Trophoblast cell (in vitro differentiated cells and primary cell): ENCODE results near the gene MCM3AP.

ENCODE experiments used
- DNase-seq, 2 donors: peaks; one replicate each; pipeline ENCODE4 v3.0.0-alpha.2; 2016
- H2AFZ ChIP-seq: 2 replicates; pipeline ENCODE4 v1.6.1; 2013; ENCODE audit warnings: low read length, moderate library complexity, mild to moderate bottlenecking; ENCODE audit not compliant: insufficient read depth, poor library complexity
- H2AK5ac ChIP-seq: 2 replicates; pipeline ENCODE4 v1.6.1; 2013; ENCODE audit warnings: mild to moderate bottlenecking, low read length
- H2BK120ac ChIP-seq: 2 replicates; pipeline ENCODE4 v1.6.1; 2013; ENCODE audit warnings: low read length, mild to moderate bottlenecking, moderate library complexity; ENCODE audit not compliant: insufficient read depth, poor library complexity
- H2BK12ac ChIP-seq: 2 replicates; pipeline ENCODE4 v1.6.1; 2013; ENCODE audit warnings: mild to moderate bottlenecking, low read length, moderate library complexity
- H2BK5ac ChIP-seq: 2 replicates; pipeline ENCODE4 v1.6.1; 2013; ENCODE audit warnings: low read length, low read depth, moderate library complexity, mild to moderate bottlenecking; ENCODE audit not compliant: poor library complexity
- H3K14ac ChIP-seq: 2 replicates; pipeline ENCODE4 v1.6.1; 2013; ENCODE audit warnings: mild to moderate bottlenecking, low read length
- H3K18ac ChIP-seq: 2 replicates; pipeline ENCODE4 v1.6.1; 2013; ENCODE audit warnings: mild to moderate bottlenecking, low read length
- H3K23ac ChIP-seq: 2 replicates; pipeline ENCODE4 v1.6.1; 2013; ENCODE audit warnings: low read length
- H3K27ac ChIP-seq: 2 replicates; pipeline ENCODE4 v1.5.1; 2013; ENCODE audit warnings: low read depth, mild to moderate bottlenecking, inconsistent platforms, low read length, moderate library complexity
- H3K27me3 ChIP-seq: 2 replicates; pipeline ENCODE4 v1.6.1; 2013; ENCODE audit warnings: inconsistent platforms, mild to moderate bottlenecking, low read length, moderate library complexity; ENCODE audit not compliant: insufficient read depth
- H3K36me3 ChIP-seq, 2 experiments: 1 replicate in 1 of 2; 2 replicates in 1 of 2; pipeline ENCODE4 v1.6.1; 2013; ENCODE audit warnings: low read length in 2 of 2, mild to moderate bottlenecking in 2 of 2, moderate library complexity in 1 of 2; ENCODE audit not compliant: insufficient read depth in 2 of 2, control insufficient read depth in 1 of 2
- H3K4ac ChIP-seq: 2 replicates; pipeline ENCODE4 v1.6.1; 2013; ENCODE audit warnings: low read depth, mild to moderate bottlenecking, low read length, moderate library complexity
- H3K4me1 ChIP-seq, 2 experiments: 1 replicate in 1 of 2; 2 replicates in 1 of 2; pipeline ENCODE4 v1.6.1; 2013; ENCODE audit warnings: low read length in 2 of 2, mild to moderate bottlenecking in 2 of 2, moderate library complexity in 1 of 2; ENCODE audit not compliant: insufficient read depth in 2 of 2, control insufficient read depth in 1 of 2
- H3K4me2 ChIP-seq: 2 replicates; pipeline ENCODE4 v1.6.1; 2013; ENCODE audit warnings: inconsistent platforms, mild to moderate bottlenecking, low read length, moderate library complexity
- H3K4me3 ChIP-seq: 2 replicates; pipeline ENCODE4 v1.5.1; 2013; ENCODE audit warnings: mild to moderate bottlenecking, low read depth, low read length, inconsistent platforms
- H3K79me1 ChIP-seq: one replicate; pipeline ENCODE4 v1.6.1; 2013; ENCODE audit warnings: low read length
- H3K79me2 ChIP-seq: 2 replicates; pipeline ENCODE4 v1.6.1; 2013; ENCODE audit warnings: low read length, mild to moderate bottlenecking; ENCODE audit not compliant: control insufficient read depth, insufficient read depth, poor library complexity
- H3K9ac ChIP-seq: 2 replicates; pipeline ENCODE4 v1.6.1; 2013; ENCODE audit warnings: mild to moderate bottlenecking, low read length
- H3K9me3 ChIP-seq: 2 replicates; pipeline ENCODE4 v1.6.1; 2013; ENCODE audit warnings: low read depth, mild to moderate bottlenecking, control low read depth, inconsistent platforms, low read length; ENCODE audit not compliant: insufficient read depth
- H4K12ac ChIP-seq: 2 replicates; pipeline ENCODE4 v1.6.1; 2013; ENCODE audit warnings: low read depth, mild to moderate bottlenecking, low read length, moderate library complexity
- H4K8ac ChIP-seq: 2 replicates; pipeline ENCODE4 v1.6.1; 2013; ENCODE audit warnings: low read depth, mild to moderate bottlenecking, low read length, moderate library complexity
- H4K91ac ChIP-seq: one replicate; pipeline ENCODE4 v1.6.1; 2013; ENCODE audit warnings: low read depth, mild to moderate bottlenecking, low read length, moderate library complexity
- WGBS: extraction: QIAGEN DNeasy Blood & Tissue Kit; methylation state at CpG from one replicate; pipeline ENCODE4 v1.1.7; 2013; ENCODE audit warnings: missing lambda C conversion rate; ENCODE audit not compliant: insufficient read length, insufficient coverage; ENCODE audit errors: extremely low coverage; 5-methylcytosine and 5-hydroxymethylcytosine counted together

MCM3AP gene

DNA sequence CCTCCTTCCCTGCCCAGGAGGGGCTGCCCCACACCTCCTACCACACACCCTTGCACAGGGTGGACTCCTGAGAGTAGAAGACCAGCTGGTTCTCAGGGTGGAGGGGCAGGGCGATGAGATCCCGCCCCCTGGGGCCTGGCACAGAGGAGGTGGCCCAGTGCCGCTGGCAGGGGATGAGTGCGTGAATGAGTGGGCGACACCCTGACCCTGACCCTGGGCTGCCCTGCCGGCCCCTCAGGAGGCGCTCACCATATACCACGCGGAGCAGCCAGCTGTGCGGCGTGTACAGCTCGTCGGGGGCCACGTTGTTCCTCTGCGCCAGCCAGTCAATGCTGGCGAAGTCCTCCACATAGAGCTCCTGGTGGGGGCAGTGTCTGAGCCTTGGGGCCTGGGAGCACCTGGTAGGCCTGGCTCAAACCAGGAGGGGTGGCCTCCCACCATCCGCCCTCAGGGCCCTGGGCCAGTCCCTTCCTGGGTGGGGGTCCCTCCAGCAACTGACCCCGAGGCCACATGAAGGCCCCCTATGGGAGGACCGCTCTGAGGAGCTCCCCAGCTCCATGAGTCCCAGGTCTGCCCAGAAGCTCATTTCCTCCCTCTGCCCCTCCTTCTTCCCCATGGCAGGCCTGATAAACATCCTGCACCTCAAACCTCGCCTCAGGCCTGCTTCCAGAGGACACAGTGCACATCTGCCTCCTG is 69.8 kb downstream of the MCM3AP start:
- no CpG with 5 or more reads among the region's 20 CpGs for whole genome bisulfite sequencing

DNA sequence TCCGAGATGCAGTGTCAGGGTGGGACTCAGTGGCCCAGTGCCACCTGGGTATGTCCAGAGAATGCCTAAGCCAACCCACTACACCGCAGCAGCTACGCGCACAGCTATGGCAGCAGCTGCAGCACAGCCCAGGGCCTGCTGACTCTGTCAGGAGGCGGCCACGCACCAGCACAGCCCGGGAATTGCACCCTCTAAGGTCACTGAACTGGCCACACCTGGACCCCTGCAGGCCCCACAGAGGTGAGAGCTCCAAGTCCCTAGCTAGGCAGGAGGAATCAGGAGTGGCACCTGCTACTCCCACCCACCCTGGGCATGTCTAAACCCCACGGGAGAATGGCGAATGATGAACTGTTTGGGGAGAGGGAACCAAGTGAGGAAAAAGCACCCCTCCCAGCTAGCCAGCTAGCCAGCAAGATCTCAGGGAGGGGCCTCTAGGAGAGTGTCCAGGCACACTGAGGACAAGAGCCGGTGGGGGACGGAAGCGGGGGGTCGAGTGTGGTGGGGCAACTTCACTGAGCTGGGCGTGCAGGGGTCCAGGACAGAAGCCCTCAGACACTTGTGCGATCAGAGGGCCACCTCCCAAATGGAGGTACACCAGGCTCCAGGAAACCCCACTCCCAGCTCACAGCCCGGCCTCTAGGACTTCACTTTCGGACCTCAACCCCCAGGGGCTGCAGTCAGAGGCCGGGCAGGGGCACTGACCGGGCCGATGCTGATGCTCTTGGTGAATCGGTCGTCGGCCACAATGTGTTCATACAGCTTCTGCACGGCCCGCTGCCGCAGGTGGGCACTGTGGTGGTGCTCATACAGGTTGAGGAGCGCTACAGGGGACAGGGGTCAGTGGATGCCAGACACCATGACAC is 70.7 kb downstream of the MCM3AP start:
- no peak overlapping the region for H2AK5ac ChIP-seq
- no peak overlapping the region for H3K9ac ChIP-seq
- no peak overlapping the region for H3K4me3 ChIP-seq
- H3K36me3 ChIP-seq, result peaks cover 69 to 74% of the 10 kb centered on the region in 2 experiments
- peaks cover 2% of the 10 kb centered on the region for H3K79me2 ChIP-seq
- no peak overlapping the region for H4K8ac ChIP-seq
- no peak overlapping the region for H2BK5ac ChIP-seq
- no peak overlapping the region for H4K12ac ChIP-seq
- peak overlapping the region; percentile 7 for H4K91ac ChIP-seq
- DNase-seq, result no peak
- no peaks in the 10 kb centered on the region for H3K9me3 ChIP-seq
- no peak overlapping the region for H2BK120ac ChIP-seq
- H3K79me1 ChIP-seq, result peaks cover 11% of the 10 kb centered on the region
- no peak overlapping the region for H3K23ac ChIP-seq
- H2AFZ ChIP-seq, result no peak overlapping the region
- no peak overlapping the region for H3K4me2 ChIP-seq
- no CpG with 5 or more reads among the region's 27 CpGs for WGBS
- H2BK12ac ChIP-seq, result no peak overlapping the region
- peaks cover 19 to 24% of the 10 kb centered on the region in 2 experiments for H3K4me1 ChIP-seq
- no peak overlapping the region for H3K18ac ChIP-seq
- H3K27ac ChIP-seq, result no peak overlapping the region
- no peak overlapping the region for H3K4ac ChIP-seq
- H3K14ac ChIP-seq, result peak overlapping the region; percentile 22
- no peaks in the 10 kb centered on the region for H3K27me3 ChIP-seq

More for the DNA sequence above, 69.8 kb downstream of the MCM3AP start:
- H3K9me3 ChIP-seq, result no peaks in the 10 kb centered on the region
- H2BK120ac ChIP-seq, result no peak overlapping the region
- peaks cover 2% of the 10 kb centered on the region for H3K79me2 ChIP-seq
- H3K14ac ChIP-seq, result no peak overlapping the region
- no peak overlapping the region for H2BK5ac ChIP-seq
- H3K79me1 ChIP-seq, result peaks cover 11% of the 10 kb centered on the region
- peak overlapping the region; percentile 22 for H4K91ac ChIP-seq
- peak overlapping the region; percentile 47 for H3K18ac ChIP-seq
- H3K9ac ChIP-seq, result no peak overlapping the region
- no peak overlapping the region for H3K27ac ChIP-seq
- H4K8ac ChIP-seq, result no peak overlapping the region
- peaks cover 71 to 77% of the 10 kb centered on the region in 2 experiments for H3K36me3 ChIP-seq
- peaks cover 19 to 27% of the 10 kb centered on the region in 2 experiments for H3K4me1 ChIP-seq
- H3K23ac ChIP-seq, result no peak overlapping the region
- H4K12ac ChIP-seq, result no peak overlapping the region
- H2BK12ac ChIP-seq, result no peak overlapping the region
- no peak overlapping the region for H3K4me2 ChIP-seq
- no peak overlapping the region for H3K4ac ChIP-seq
- peak overlapping the region; percentile 26 for H2AK5ac ChIP-seq
- no peak overlapping the region for H2AFZ ChIP-seq
- DNase-seq, result no peak
- H3K27me3 ChIP-seq, result no peaks in the 10 kb centered on the region
- H3K4me3 ChIP-seq, result no peak overlapping the region

DNA sequence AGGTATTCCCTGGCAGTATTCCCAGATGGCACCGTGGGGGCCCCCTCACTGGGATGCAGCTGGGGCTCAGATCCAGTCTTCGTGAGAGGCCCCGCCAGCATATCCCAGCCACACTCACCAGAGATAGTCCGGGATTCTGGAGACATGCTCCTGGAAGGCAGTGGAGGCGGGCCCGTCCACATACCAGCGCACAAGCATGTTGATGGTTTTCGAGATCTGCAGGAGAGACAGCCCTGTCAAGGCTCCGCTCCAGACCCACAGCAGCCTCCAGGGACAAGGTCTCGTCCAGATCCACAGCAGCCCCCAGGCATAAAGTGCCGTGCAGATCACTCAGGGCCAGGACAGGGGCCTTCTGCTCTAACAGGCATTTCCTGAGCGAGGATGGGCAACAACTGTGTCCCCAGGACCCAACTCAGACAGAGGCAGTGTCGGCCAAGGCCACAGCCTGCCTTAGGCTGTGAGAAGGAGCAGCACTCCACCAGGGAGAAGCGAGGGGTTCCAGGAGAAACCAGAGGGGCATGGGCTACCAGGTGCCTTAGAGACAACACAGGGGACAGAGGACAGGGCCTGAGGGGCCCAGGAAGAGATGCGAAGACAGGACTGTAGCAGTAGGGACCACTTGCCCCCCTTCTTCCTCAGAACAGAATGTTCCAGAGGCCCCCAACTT is 71.7 kb downstream of the MCM3AP start:
- WGBS, result no CpG with 5 or more reads among the region's 15 CpGs

More for the DNA sequence above, 71.7 kb downstream of the MCM3AP start:
- Histone ChIP-seq H3K27ac (peak overlapping the region; percentile 48), H4K91ac (peak overlapping the region; percentile 45), H3K9me3 (no peaks in the 10 kb centered on the region), H3K18ac (peak overlapping the region; percentile 60), H3K14ac (no peak overlapping the region), H3K4me3 (no peak overlapping the region), H3K27me3 (no peaks in the 10 kb centered on the region), H3K79me2 (peaks cover 2% of the 10 kb centered on the region), H3K9ac (no peak overlapping the region), H3K4me1 (peaks cover 19 to 24% of the 10 kb centered on the region in 2 experiments), H4K12ac (no peak overlapping the region), H3K4me2 (no peak overlapping the region), H2BK12ac (no peak overlapping the region), H2BK120ac (peak overlapping the region; percentile 13), H3K23ac (no peak overlapping the region), H3K79me1 (peaks cover 11% of the 10 kb centered on the region), H3K4ac (no peak overlapping the region), H4K8ac (no peak overlapping the region), H2AFZ (no peak overlapping the region), H3K36me3 (peaks cover 69 to 75% of the 10 kb centered on the region in 2 experiments), H2AK5ac (peak overlapping the region; percentile 22), H2BK5ac (peak overlapping the region; percentile 2)
- DNase-seq, result peak; percentile 89 to 92
